HG02623 (cell line): ENCODE data around the gene ZFPM1.

Source experiments
- ATAC-seq: cut with Tn5 transposase; IDR thresholded peaks from one replicate; pipeline ENCODE4 v1.9.1; 2021; ENCODE audit warnings: moderate library complexity; ENCODE audit not compliant: unreplicated experiment

The ZFPM1 gene

DNA sequence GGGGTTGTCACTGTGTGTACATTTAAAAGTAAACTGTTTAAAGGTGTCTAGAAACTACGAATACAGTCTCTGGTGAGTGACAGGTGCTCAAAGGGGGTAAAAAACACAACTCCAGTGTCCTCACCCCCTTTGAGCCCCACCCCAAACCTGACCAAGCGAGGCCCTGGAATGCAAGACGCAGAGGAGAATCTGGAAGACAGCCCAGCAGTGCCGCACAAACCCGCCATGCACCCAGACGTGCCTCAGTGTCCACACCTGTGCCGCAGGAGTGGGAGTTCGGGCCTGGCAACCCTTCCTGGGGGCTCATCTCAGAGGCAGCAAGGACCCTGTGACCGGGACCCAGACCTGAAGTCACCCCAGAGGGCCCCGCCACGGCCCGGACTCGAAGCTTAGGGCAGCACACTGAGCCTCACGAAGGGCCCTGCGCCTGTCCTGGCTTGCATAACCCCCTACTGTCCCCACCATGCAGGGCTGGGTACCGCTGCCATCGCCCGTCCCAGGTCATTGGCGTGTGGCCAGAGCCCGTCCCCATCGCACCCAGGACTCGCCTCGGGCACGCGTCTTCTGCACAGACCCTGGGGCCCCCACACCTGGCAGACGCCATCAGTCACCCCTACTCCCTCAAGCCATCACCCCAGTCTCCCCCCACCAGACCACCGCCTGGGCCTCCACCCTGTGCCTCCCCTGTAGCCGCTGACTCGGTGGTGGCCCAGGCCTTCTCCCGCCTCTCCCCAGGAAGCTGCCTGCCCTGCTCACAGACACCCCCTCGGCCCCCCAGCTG, 84.1 kb downstream of the ZFPM1 start:
- ATAC-seq = no peak

DNA sequence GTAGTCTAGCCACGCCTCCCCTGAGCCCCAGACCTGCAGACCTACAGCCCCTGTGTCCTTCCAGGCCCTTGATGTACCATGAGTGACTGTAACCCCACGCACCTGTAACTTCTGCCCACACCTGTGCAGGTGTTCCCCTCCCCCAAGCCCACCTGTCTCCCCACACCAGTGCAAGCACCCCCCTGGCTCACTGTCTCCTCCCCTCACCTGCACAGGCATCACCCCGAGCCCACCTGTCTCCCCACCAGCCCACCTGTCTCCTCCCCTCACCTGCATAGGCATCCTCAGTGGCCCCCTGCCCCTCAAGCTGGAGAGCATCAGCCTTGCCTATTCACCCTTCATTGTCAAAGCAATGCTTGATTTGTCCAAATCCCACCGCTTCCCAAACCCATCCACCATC, 84.8 kb downstream of the ZFPM1 start:
- no peak for ATAC-seq

DNA sequence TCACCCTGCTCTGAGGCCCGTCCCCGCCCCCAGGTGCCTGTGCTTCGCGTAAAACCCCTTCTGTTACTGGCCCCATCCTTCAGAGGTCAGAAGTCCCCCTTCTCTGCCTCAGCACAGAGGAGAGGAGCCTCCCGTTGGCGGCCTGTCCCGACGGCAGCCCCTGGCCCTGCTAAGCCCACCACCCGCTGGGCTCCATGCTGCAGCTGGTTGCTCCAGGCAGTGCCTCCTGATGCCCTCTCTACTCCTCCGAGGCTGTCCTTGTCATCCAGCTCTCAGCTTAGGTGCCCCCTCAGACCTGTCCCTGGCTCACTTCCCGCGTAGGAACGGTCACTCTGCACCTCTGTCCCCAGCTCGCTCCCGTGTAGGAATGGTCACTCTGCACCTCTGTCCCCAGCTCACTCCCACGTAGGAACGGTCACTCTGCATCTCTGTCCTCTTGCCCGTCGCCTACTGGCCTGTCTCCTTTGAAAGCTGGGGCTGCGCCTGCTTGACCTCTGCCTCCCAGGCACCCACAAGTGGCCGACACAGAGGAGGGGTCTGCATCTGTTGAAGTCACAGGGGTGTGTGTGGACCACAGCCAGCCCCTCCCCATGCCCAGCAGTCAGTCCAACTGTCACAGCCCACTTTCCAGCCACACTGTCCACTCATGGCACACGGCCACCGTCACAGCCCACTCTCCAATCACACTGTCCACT, 85.4 kb downstream of the ZFPM1 start:
- no peak for ATAC-seq

DNA sequence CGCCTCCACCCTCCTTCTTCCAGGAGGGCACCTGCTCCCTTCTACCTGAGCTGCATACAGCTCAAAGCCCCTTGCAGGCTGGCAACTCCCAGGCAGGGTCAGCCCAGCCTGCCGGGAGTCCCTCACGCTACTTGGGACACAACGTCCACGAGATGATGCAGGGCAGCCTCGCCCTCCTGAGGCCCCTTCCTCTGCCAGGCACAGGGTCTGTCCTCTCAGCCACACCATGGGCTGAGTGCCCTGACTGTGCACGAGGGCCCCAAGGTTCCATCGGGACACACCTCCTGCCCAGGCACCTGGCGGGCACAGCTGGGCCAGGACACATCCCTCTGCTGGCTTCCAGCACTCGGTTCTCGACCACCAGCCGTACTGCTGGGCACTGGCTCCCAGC, 86.2 kb downstream of the ZFPM1 start:
- ATAC-seq = no peak

DNA sequence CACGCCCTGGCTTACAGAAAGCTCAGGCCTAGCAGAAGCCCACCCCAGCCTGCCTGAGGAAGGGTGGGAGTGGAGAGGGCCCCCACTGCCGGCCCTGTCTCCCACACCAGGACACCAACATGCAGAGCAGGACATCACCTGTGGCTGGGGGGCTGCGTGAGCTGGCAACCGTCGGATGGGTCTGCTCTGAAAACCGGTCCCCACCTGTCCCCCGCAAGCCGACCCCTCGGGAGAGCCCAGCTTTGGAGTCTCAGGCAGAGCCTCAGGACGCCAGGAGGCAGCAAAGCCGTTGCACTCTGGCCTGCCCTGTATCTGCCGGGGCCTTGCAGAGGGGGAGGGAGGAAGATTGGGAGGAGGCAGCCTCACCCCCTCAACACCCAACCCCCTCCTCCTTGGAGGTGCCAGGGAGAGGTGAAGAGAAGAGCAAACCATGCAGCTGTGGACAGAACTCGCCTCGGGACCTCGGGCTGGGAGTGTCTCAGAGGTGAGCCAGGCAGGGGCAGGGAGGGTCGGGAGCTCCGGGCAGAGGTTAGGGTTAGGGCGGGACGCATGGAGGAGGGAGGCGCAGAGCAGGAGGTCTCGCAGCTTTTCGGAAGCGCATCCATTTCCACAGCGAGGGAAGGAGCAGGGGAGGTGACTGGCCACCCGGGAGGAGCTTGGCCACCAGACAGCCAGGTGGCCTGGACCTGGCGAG, 86.7 kb downstream of the ZFPM1 start:
- ATAC-seq = no peak

DNA sequence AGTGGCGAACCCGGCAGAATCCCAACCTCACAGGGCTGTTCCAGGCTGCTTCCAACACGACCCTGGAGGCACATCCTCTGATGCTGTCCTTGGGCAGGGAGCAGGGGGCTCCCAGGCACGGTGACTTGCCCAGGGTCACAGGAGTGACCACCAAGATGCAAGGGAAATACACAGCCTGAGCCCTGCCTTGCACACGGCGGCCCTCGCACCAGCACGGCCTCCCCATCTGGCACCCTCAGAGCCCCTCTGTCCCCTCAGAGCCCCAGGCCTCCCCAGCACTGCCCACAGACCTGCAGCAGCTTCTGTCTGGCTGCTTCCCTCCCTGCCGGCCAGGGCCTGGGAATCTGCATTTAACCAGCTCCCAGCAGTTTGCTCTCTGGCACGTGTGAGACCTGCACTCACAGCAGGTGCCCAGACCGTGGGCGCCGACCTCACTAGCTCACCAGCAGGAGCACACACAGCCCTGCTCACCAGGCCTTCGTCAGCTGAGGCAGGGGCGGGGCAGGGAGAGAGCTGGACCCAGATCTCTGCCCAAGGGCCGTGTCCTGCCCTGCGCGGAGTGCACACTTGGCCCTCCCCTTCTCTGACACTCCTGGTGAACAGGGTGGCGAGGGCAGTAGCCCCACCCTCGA, 87.4 kb downstream of the ZFPM1 start:
- ATAC-seq = no peak

DNA sequence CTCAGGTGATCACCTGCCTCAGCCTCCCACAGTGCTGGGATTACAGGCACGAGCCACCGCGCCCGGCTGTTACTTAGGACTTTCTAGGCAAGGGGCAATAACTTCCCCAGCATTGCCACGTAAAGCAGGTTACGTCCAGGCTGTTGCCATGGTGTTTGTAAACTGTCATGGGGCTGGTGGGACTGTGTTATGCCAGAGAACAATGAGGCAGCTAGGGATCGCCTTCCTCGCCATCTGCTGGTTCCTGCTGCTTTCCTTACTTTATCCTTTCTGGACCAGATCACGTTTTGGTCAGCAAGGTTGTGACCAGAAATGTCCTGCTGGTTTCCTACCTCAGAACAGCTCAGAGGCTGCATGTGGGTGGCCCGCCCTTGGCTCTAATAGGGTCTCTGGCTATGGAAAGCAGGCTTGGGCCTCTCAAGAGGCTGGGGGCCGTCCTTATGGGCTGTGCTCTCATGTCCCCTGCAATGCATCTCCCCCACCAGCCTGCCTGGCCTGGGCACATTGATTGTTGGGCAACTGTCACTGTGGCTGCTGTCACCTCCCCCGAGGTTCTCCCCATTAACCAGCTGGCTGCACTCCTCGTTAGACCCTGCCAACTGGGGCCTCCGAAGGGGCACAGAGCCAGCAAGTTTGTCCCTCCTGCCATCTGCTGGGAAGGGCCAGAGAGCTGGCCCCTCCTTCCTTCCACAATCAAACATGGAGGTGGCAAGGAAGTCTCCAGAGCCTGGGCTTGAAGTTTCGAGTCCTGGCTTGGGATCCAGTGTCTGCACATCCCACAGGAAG, 88.9 kb downstream of the ZFPM1 start:
- no peak for ATAC-seq

DNA sequence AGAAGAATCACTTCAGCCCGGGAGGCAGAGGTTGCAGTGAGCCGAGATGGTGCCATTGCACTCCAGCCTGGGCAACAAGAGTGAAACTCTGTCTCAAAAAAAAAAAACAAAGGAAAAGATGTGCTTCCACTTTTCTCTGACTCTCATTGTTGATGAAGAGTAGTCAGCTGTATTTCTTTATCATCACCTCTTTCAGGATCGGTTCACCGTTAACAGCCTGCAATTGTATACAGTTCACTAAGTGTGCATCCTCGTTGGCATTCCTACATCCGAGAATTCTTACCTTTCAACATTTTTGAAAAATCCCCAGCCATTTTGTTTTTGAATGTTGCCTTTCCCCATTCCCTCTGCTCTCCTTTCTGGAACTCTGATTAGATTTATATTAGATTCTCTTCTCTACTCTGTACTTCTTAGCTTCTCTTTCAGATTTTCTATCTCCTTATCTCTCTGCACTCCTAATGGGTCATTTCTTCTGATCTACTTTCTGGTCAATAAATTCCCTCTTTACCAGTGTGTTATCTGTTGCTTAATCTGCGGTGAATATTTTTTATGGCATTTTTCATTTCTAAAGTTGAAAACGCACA, 90.2 kb downstream of the ZFPM1 start:
- no peak for ATAC-seq

DNA sequence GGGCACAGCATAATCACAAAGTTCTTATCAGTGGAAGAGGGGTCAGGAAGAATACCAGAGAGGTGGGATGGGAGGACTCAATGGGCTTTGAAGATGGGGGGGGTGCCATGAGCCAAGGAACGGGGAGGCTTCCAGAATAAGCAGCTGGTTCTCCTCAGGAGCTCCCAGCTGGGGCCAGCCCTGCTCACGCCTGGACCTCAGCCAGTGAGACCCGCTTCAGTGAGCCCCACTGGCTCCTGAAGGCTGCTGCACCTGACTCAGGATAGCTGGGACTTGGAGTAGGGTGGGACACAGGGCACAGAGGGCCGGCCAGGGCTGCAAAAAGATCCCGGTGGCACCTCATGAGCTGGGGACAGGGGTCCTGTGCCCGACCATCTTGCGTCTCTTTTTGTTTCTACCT, 92.7 kb downstream of the ZFPM1 start:
- ATAC-seq = no peak

DNA sequence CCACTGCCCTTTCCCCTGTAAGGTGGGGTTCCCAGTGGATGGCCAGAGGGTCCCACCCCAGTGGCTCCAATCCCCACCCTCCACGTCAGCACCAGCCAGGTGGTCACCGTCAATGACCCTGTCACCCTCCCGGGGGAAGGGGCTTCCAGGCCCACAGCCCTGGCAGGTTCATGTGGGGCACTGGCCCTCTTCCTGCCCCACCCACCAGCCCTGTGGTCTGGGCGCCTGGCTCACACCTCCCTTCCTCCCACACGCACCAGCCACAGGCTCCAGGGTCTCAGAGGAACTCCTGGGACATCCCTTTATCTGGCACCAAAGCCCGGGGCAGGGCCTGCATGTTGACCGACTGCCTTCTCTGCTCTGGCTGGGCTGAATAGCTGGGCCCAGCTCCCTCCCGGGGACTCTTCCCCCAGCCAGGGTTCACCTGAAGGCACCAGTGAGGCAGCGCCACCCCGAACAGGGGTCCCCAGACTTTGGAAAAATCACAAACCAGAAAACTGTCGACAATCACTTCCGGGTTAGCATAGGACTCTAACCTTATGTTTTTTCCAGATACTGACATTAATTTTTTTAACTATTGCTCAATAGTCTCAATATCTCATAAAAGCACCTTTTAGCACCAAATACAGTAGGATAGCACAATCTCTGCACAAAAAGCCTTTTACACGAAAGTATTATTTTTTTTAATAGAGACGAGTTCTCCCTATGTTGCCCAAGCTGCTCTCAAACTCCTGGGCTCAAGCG, 95.2 kb downstream of the ZFPM1 start:
- no peak for ATAC-seq

DNA sequence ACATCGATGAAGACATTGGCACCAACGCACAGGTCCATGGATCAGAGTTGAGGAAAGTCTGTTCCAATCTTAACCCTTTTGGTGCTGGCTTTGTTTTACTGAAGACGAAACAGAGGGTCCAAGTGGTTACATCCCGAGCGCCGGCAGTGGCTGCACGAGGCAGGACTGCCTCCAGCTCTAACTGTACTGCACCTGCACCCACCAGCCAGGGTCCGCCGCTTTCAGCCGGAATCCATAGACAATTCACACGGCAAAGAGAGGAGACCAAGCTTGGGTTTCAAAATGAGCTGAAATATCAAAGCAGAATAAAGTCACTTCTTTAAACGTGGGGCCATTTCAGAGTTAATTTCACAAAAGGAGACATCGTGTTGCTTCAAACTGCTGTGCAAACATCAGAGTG, 95.9 kb downstream of the ZFPM1 start:
- no peak for ATAC-seq

DNA sequence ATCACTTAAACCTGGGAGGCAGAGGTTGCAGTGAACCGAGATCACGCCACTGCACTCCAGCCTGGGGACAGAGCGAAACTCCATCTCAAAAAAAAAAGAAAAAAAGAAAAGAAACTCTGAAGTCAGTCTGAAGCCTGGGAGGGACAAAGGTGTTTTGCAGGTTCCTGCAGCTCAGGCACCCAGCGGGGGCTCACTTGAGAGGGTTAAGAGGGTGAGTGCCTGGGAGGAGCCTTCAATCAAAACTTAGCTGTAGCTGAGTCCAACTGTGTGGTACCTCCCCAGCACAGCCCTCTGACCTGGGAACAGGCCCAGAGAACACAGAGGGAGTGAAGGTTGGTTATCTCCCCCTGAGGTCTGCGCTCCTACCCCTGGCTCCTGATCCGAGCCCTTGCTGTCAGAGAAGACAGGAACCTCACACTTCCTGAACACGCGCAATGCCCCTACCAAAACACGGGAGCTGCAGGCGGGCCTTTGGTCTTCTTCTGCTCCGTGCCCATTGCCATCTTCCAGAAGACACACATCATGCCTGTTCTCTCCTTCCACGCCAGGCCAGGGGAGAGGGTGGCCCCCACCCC, 96.7 kb downstream of the ZFPM1 start:
- ATAC-seq = no peak

DNA sequence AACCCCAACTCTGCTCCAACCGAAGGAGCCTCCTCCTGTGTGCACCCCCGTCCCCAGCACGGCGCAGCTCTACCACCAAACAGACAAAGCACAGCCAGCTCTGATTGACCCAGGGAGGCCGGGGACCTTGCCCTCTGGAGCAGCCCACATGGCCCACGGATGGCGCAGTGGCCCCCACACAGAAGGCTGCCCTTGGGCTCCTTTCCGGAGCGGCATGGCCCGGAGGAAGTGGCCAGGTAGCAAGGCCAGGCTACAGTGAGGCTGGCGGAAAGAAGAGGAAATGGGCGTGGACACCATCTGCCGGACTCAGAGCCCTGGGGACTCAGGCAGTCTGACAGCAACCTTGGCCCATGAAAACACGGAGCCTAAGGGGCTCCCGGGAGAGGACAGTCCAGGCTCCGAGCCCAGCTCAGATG, 97.2 kb downstream of the ZFPM1 start:
- no peak for ATAC-seq

DNA sequence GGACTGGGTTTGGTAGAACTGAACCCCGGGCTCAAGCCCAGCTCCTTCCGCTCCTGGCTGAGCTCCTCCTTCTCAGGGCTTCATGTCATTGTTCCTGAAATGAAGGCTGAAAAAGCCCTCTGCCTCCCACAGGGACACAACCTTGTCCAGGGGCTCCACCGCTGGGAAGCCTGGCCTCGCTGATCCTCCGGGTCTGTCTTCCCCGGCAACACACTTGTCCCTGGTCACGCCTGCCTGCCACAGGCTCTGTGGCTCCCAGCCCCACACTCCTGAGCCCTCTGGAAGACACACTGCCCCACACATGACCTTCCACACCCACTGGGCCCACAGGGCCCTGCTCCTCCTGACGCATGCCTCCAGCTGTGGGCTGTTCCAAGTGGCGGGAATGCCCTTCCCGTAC, 99.1 kb downstream of the ZFPM1 start:
- ATAC-seq = no peak

DNA sequence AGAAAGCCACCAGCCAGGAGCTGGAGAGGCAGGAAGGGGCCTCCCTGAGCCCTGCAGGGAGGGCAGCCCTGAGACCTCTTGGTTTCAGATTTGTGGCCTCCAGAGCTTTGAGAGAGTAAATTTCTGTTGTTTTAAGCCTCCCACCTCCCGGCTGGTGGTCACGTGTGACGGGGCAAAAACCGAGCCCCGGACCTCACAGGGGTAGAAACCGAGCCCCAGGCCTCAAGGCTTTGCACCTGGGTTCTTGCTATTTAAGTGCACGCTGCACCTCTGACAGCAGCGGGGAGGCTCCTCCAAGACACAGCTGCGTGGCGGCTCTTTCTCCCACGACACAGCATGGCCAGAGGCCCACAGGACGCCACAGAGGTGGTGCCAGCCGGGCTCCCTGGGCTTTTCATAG, 99.7 kb downstream of the ZFPM1 start:
- no peak for ATAC-seq

DNA sequence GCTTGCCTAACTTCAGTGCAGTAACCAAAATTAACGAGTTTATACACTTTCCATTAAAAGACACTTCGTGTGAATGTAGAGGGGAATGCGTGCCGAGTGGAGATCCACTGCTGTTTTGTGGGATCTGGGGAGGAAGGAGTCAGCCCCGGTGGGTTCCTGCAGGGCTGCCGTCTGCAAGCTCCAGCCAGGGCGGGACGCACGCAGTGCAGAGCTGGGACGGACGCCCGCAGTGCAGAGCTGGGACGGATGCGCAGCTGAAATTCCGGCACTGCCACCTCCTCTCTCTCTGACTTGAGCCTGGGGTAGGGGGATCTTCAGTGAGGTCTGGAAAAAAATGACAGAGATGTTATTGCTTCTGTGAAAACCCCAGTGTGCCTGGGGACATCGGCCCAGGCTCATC, 100.7 kb downstream of the ZFPM1 start:
- no peak for ATAC-seq

DNA sequence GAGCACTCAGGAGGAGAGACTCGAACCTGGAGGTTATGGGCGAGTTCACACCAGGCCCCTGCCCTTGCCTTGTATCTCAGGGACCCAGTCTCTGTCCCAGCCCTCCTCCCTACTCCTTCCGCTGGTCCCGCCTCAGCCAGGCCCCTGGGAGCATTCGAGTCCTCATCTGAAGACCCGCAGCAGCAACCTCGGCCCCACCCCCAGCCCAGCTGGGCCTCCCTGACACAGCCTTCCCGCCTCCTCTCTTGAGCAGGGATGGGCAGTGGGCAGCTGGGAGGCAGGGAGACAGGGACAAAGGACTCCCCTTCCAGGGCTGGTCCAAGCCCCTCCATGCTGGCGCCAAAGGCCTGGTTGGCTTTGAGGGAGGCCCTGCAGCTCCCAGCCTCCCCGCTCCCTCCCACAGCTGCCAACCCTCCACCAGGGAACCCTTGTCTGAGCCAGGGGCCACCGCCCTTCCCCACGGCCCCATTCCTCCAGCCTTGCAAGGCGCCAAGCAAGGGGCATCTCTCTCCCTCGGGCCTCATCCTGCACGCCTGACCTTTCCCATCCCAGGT, 101.7 kb downstream of the ZFPM1 start:
- no peak for ATAC-seq

DNA sequence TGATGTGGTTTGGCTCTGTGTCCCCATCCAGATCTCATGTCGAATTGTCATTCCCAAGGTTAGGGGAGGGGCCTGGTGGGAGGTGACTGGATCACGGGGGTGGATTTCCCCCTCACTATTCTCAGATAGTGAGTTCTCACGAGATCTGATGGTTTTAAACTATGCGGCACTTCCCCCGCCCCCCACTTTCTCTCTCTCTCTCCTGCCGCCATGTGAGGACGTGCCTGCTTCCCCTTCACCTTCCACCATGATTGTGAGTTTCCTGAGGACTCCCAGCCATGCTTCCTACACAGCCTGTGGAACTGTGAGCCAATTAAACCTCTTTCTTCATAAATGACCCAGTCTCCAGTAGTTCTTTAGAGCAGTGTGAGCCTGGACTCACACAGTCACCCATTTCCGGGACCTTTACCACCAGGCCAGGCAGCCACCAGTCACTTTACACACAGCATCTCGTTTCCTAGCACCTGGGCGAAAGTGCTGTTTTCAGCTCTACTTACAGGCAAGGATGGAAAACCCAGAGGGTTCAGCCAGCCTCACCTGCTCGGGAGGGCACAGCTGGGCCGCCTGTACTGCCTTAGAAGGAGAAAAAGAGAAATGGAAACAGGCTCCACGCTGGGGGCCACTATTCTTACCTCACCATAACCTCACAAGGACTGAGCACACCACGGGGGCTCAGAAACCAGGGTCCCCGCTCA, 103.4 kb downstream of the ZFPM1 start:
- no peak for ATAC-seq
